HFF-Myc (cell line): ENCODE results near the gene DERA.

Source experiments
- DNase-seq: peaks from one replicate; pipeline ENCODE4 v3.0.0-alpha.2; 2011; ENCODE audit warnings: low read depth; ENCODE audit errors: extremely low read depth
- H3K4me3 ChIP-seq: replicated peaks from 2 replicates; pipeline ENCODE4 v1.5.1; 2011; ENCODE audit warnings: low read depth, mild to moderate bottlenecking, control low read depth, low read length
- TF ChIP-seq, protein P1 (sequence below): IDR thresholded peaks from 2 replicates; pipeline ENCODE4 v1.5.1; 2012; ENCODE audit warnings: mild to moderate bottlenecking, low read depth, low read length, control low read depth; ENCODE audit errors: missing control alignments

The DERA gene

DNA sequence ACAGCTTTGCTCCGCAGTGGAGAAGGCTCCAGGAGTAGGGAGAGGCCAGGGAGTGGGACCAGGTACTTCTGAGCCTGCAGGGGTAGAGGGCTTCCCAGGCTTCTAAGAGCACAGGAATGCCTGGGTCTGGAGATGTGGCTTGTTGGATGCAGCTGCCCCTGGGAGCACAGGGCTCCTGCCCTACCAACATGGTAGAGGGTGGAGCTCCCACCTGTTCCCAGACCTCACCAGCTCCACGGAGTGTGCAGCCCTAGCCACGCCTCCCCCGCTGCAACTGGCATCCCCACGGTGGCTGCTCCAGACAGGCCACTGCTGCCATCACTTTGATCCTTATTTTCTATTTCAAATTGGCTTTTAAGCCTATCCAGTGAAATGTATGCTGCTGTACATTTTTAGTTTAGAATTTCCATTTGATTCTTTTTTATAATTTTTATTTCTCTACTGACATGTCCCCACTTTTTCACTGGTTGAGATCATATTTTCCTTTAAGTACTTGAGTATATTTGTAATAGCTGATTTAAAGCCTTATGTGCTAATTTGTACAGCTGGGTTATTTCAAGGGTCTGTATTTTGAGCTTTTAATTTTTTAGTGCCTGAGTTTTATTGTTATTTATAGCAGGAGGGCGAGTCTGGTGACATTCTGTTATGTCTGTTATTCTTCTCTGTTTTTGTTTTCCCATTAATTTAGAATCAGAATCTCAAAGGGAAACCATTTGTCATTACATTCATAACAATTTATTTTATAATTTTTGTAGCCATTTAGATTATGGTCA, 78.0 kb downstream of the DERA start:
- TF ChIP-seq, protein P1, sequence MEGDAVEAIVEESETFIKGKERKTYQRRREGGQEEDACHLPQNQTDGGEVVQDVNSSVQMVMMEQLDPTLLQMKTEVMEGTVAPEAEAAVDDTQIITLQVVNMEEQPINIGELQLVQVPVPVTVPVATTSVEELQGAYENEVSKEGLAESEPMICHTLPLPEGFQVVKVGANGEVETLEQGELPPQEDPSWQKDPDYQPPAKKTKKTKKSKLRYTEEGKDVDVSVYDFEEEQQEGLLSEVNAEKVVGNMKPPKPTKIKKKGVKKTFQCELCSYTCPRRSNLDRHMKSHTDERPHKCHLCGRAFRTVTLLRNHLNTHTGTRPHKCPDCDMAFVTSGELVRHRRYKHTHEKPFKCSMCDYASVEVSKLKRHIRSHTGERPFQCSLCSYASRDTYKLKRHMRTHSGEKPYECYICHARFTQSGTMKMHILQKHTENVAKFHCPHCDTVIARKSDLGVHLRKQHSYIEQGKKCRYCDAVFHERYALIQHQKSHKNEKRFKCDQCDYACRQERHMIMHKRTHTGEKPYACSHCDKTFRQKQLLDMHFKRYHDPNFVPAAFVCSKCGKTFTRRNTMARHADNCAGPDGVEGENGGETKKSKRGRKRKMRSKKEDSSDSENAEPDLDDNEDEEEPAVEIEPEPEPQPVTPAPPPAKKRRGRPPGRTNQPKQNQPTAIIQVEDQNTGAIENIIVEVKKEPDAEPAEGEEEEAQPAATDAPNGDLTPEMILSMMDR = no peak
- no peak overlapping the region for H3K4me3 ChIP-seq
- no peak for DNase-seq

DNA sequence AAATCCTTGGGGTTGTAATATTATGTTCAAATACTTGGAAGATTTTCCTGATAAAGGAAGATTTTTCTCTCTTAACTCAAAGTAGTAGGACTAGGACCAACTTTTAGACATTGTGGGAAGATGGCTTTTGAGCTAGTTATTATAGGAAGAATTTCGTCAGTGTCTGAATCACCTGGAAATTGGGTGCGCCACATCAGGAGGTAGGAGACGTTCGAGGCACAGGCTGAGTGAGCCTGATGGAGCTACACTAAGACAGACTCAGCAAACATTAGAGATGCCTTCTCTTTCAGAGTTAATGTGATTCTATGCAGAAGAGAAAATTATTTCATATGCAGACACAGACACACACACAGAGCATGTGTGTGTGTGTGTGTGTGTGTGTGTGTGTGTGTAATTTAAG, 84.7 kb downstream of the DERA start:
- no peak for DNase-seq
- no peak overlapping the region for H3K4me3 ChIP-seq
- TF ChIP-seq, protein P1 = no peak

DNA sequence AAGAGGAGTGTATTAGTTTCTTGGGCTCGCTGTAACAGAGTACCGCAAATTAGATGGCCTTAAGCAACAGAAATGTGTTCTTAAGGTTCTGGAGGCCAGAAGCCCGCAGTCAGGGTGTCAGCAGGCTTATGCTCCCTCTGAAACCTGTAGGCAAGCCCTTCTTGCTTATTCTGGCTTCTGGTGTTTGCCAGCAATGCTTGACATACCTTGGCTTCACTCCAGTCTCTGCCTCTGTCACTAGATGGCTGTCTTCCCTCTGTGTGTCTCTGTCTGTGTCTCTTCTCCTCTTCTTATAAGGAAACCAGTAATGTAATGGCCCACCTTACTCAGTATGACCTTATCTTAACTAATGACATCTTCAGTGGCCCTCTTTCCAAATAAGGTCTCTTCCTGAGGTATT, 85.1 kb downstream of the DERA start:
- no peak overlapping the region for H3K4me3 ChIP-seq
- no peak for DNase-seq
- TF ChIP-seq, protein P1 = no peak

DNA sequence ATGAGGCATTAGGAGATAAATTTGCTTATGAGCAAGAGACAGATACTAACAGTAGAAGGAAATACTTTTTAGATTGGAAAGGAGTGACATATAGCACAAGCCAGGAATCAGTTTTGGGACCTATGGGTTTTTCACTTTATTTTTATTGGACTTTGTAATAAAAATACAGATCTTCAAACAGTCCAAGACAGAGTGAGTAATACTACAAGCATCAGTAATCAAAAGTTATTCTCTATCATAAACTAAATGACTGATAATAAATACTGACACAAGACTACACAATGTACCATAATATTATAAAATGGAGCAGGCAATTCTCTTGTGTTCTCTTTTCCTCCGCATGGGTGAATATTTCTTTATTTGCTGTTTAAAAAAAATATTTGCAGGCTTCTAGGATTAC, 85.8 kb downstream of the DERA start:
- no peak for DNase-seq
- TF ChIP-seq, protein P1 = no peak
- H3K4me3 ChIP-seq = no peak overlapping the region

DNA sequence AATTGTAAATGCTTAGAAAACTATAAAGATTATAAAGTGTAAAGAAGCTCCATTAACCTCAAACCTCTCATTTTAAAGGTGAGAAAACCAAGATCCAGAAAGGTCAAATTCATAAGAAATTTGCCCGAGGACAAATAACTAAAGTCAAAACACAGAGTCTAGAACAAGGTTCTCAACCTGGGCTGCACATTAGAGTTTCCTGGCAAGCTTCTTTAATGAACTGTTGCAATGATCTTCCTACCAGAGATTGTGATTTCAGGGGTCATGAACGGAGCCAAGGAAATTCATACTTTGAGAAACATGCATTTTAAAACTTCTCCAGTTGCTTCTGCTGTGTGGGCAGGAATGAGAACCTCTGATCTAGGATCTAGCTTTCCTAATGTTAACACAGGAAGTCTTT, 86.8 kb downstream of the DERA start:
- TF ChIP-seq, protein P1 = no peak
- DNase-seq = no peak
- no peak overlapping the region for H3K4me3 ChIP-seq

DNA sequence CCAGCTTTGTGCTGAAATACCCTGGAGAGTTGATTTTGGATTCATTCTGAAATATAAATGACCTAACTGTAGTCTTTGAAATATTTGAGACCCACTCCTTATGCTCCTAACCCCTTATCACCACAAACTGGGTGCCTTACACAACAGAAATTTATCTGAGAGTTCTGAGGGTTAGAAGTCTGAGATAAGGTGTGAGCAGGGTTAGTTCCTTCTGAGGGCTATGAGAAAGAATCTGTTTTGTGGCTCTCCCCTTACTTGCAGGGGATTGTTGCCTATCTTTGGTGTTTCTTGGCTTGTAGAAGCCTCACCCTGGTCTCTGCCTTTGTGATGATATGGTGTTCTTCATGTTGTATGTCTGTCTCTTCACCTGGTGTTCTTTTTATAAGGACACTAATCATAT, 91.7 kb downstream of the DERA start:
- TF ChIP-seq, protein P1 = no peak
- no peak for DNase-seq
- no peak overlapping the region for H3K4me3 ChIP-seq

DNA sequence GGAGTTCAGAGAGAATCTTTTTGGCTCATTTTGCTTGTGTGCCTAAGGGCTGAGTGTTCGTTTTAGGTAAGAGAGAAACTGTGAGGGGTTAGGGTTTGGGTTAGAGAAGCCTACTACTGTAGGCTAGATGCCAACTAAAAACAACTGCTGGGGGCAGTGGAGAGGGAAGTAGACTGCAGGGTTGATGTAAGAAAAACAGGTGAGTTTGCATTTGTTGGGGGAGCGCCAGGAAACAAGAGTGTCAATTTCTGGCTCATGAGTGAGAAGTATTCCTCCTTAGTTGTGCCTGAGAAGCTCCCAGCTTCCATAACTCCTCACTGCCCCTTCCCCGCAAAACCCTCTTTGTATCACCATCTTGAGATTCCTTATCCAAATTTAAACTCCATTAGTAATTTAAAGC, 92.3 kb downstream of the DERA start:
- H3K4me3 ChIP-seq = no peak overlapping the region
- no peak for DNase-seq
- TF ChIP-seq, protein P1 = no peak
